Upper lobe of left lung (tissue), 4 donors: ENCODE measurements around the gene FLNC.

ENCODE experiments used
- CTCF ChIP-seq, 6 experiments: fragments of 450-650 bp in 4 of 6; fragments of 200-600 bp in 2 of 6; sonication (generic) in 2 of 6; IDR thresholded peaks; one replicate each; pipeline ENCODE4 v1.5.1; 2016 to 2019; ENCODE audit warnings: antibody characterized with exemption in 6 of 6
- EP300 ChIP-seq, 4 donors: sonication (generic); formaldehyde crosslinking; IDR thresholded peaks; one replicate each; pipeline ENCODE4 v1.5.1; 2017; ENCODE audit warnings: antibody characterized with exemption in 4 of 4, control low read depth in 2 of 4
- POLR2A ChIP-seq, 4 donors: fragments of 450-650 bp; IDR thresholded peaks; one replicate each; pipeline ENCODE4 v1.5.1; 2016 to 2017; ENCODE audit warnings: antibody characterized with exemption in 4 of 4, mild to moderate bottlenecking in 2 of 4
- POLR2AphosphoS5 ChIP-seq, 2 donors: sonication (generic); formaldehyde crosslinking; IDR thresholded peaks; one replicate each; pipeline ENCODE4 v1.5.1; 2017; ENCODE audit warnings: antibody characterized with exemption in 2 of 2

GRCh38 chr7:128804484-128804883 is 25.7 kb upstream of the FLNC start:
- no peak for TF ChIP-seq POLR2AphosphoS5 (IDR thresholded peaks at IDR 0.05)
- no peak for TF ChIP-seq CTCF (IDR thresholded peaks at IDR 0.05)
- no peak for TF ChIP-seq POLR2A (IDR thresholded peaks at IDR 0.05)
- TF ChIP-seq EP300 (IDR thresholded peaks at IDR 0.05), result no peak
